ENCODE results near the gene HSD17B7. TPM values are rescaled to one million over a fixed set of nuclear protein-coding genes. Genes with fewer than 3 reads are reported as not detected.

HSD17B7 gene
- total RNA-seq, 1 donor from 2014 or later: 23.5 TPM

GRCh38 chr1:162856260-162856659, 65.8 kb downstream of the HSD17B7 start:
- no peak for DNase-seq (ENCODE audit: low spot score)

DNA sequence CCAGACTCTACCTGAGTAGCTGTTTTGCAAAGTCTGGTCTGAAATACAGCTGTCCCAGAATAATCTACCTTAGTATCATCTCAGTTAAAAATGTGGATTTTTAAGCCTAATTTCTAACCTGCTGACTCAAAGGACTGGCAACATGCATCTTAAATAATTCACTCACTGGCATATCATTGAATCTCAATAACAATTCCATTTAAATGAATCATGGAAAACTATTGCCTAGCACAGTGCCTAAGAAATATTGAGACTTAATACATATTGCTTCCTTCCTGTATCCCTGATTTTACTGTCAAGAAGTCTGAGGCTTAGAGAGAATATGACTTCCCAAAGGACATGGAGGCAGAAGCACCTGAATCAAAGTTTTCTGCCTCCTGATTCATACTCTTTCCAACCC, 67.3 kb downstream of the HSD17B7 start:
- no peak for DNase-seq (ENCODE audit: low spot score)

GRCh38 chr1:162859191-162859590, 68.7 kb downstream of the HSD17B7 start:
- DNase-seq (ENCODE audit: low spot score): no peak

GRCh38 chr1:162861101-162861500, 70.6 kb downstream of the HSD17B7 start, which contains the start of gene CCDC190:
CCDC190 (minus strand) TSS chr1:162861175; CDS start chr1:162859646, 1,529 bp downstream.
- DNase-seq (ENCODE audit: low spot score): no peak

DNA sequence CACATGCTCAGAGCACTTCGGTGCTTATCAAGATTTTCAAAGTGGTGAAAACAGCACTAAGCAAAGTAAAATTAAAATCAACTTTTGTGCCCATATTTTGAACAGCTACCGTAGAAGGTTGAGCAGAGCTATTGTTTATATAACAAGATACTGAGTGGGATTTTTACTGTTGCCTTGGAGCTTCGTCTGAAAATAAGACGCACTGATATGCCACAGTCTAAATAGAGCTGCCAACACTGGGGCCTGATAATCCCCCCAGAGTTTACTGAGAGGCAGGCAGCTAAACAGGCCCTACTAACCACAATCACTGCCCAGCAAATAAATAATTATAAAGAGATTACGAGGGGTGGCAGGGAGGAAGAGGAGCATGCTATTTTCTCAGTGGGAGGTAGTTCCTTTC, 71.1 kb downstream of the HSD17B7 start:
- no peak for DNase-seq (ENCODE audit: low spot score)

Other genes with a start within 250 kb of the HSD17B7 start
- gene UAP1, start 229.0 kb upstream of the HSD17B7 start, total RNA-seq: 47.8 TPM
- gene DDR2, start 158.2 kb upstream of the HSD17B7 start, total RNA-seq: 60.3 TPM
- gene CCDC190, start 70.5 kb downstream of the HSD17B7 start, total RNA-seq: 0.23 TPM

All from ureter (tissue), 1 donor.